Measurements from ENCODE around the gene KIZ. TPM values are rescaled to one million over a fixed set of nuclear protein-coding genes. Genes with fewer than 3 reads are reported as not detected.

Gene KIZ
- 12.3 and 31.4 TPM in 2 replicates for total RNA-seq

GRCh38 chr20:21125849-21126580 lies at the start of gene KIZ:
KIZ (plus strand) TSS chr20:21126082; CDS start chr20:21126116, 34 bp downstream.

GRCh38 chr20:21106171-21107017 lies 19.5 kb upstream of the KIZ start, which contains the start of gene LINC00237:
LINC00237 (minus strand) TSS chr20:21106358.

Other genes starting within 250 kb of the KIZ start
- not detected in 2 replicates for gene LINC00237, start 19.7 kb upstream of the KIZ start, total RNA-seq
- gene XRN2, start 177.2 kb downstream of the KIZ start, total RNA-seq: 79.1 and 85.6 TPM in 2 replicates